HepG2 (cell line): ENCODE measurements around the gene RBM44. TPM values are rescaled to one million over a fixed set of nuclear protein-coding genes. Genes with fewer than 3 reads are reported as not detected.

Experiments
- ATAC-seq: fragments of 200-7000 bp; cut with Tn5 transposase; 3 replicates; pipeline ENCODE4 v1.9.1; 2020; ENCODE audit warnings: mild to moderate bottlenecking, moderate library complexity
- BruUV-seq: library from RNA; stranded (reverse); fragments of 400-500 nt; replicated peaks from 2 replicates; lab custom pipeline; 2021; lab: Mats Ljungman, UMichigan
- CTCF ChIA-PET: fragments of 300-600 bp; formaldehyde crosslinking; extraction: SDS; loops from one replicate; lab custom pipeline; 2021; ENCODE audit warnings: low total read pairs, inconsistent platforms, low intra/inter-chr PET ratio; lab: Yijun Ruan, JAX
- POLR2A ChIA-PET: fragments of 350-600 bp; sonication (Branson Sonifier 250); formaldehyde crosslinking; loops from one replicate; lab custom pipeline; 2020; ENCODE audit warnings: antibody characterized with exemption, inconsistent platforms; lab: Yijun Ruan, JAX
- DNase-seq: peaks from one replicate; pipeline ENCODE4 v3.0.0-alpha.2; 2015; ENCODE audit warnings: low spot score
- FAIRE-seq: peaks from 3 replicates; lab custom pipeline; 2011; peaks lifted over from hg19 to GRCh38; lab: Jason Lieb, UNC
- H2AFZ ChIP-seq: one replicate; pipeline ENCODE4 v1.6.1; 2011; ENCODE audit warnings: low read length, inconsistent platforms
- H3K27ac ChIP-seq: fragments of 300-600 bp; 3 replicates; pipeline ENCODE4 v1.8.0; 2011; ENCODE audit warnings: mixed run types, mild to moderate bottlenecking, mixed read lengths, low read length, inconsistent platforms; ENCODE audit not compliant: insufficient read depth; ENCODE audit errors: extremely low read length
- H3K27me3 ChIP-seq, 2 experiments: fragments of 200-600 bp in 1 of 2; 2 replicates in 1 of 2; 3 replicates in 1 of 2; pipeline versions ENCODE4 v1.6.0 to v1.8.0; 2011; ENCODE audit warnings: low read length in 2 of 2, mild to moderate bottlenecking in 2 of 2, moderate library complexity in 2 of 2, inconsistent platforms in 1 of 2; ENCODE audit not compliant: insufficient read depth in 2 of 2, control insufficient read depth in 1 of 2
- H3K36me3 ChIP-seq, 2 experiments: fragments of 200-600 bp in 1 of 2; replicated peaks in 1 of 2; 2 replicates in 1 of 2; 3 replicates in 1 of 2; pipeline versions ENCODE4 v1.5.1 to v1.8.0; 2011; ENCODE audit warnings: low read length in 2 of 2, inconsistent platforms in 1 of 2; ENCODE audit not compliant: insufficient read depth in 2 of 2, control insufficient read depth in 1 of 2
- H3K4me1 ChIP-seq: 2 replicates; pipeline ENCODE4 v1.5.1; 2012; ENCODE audit warnings: low read length, inconsistent platforms; ENCODE audit not compliant: insufficient read depth
- H3K4me2 ChIP-seq: 2 replicates; pipeline ENCODE4 v1.6.0; 2011; ENCODE audit warnings: low read depth, low read length, inconsistent platforms
- H3K4me3 ChIP-seq, 3 experiments: fragments of 200-600 bp in 1 of 3; sonication (generic), shearing (Covaris generic) in 1 of 3; replicated peaks in 1 of 3; 2 replicates each; pipeline ENCODE4 v1.5.1; 2011 to 2016; ENCODE audit warnings: low read length in 3 of 3, inconsistent platforms in 2 of 3, low read depth in 2 of 3, mild to moderate bottlenecking in 2 of 3, control low read depth in 1 of 3, mixed read lengths in 1 of 3; ENCODE audit not compliant: insufficient read depth in 1 of 3
- H3K79me2 ChIP-seq: one replicate; pipeline ENCODE4 v1.6.1; 2011; ENCODE audit warnings: low read length, inconsistent platforms; ENCODE audit not compliant: insufficient read depth
- H3K9ac ChIP-seq: 2 replicates; pipeline ENCODE4 v1.6.0; 2011; ENCODE audit warnings: mild to moderate bottlenecking, low read depth, low read length, inconsistent platforms; ENCODE audit not compliant: insufficient read depth
- H3K9me3 ChIP-seq: 2 replicates; pipeline ENCODE4 v1.5.1; 2012; ENCODE audit warnings: mild to moderate bottlenecking, low read length
- H4K20me1 ChIP-seq: 2 replicates; pipeline ENCODE4 v1.6.0; 2011; ENCODE audit warnings: inconsistent platforms, mild to moderate bottlenecking, low read length, moderate library complexity; ENCODE audit not compliant: insufficient read depth
- ELF4 ChIP-seq: sonication (generic); formaldehyde crosslinking; IDR thresholded peaks from 2 replicates; pipeline ENCODE4 v1.5.0; 2020; ENCODE audit warnings: missing genetic modification reagents, mild to moderate bottlenecking, moderate library complexity, borderline replicate concordance
- MAFF ChIP-seq: IDR thresholded peaks from 2 replicates; pipeline ENCODE4 v1.6.1; 2011; ENCODE audit warnings: low read depth, low read length, improper control_type of control experiment
- MAFK ChIP-seq, 2 experiments: IDR thresholded peaks in 1 of 2; conservative IDR thresholded peaks in 1 of 2; 2 replicates each; pipeline ENCODE4 v1.6.1; 2011; ENCODE audit warnings: improper control_type of control experiment in 2 of 2, low read length in 2 of 2
- MTA1 ChIP-seq: sonication (generic); formaldehyde crosslinking; IDR thresholded peaks from 2 replicates; pipeline ENCODE4 v1.4.0; 2020; ENCODE audit warnings: missing genetic modification reagents, mild to moderate bottlenecking, borderline replicate concordance
- POGZ ChIP-seq: sonication (generic); formaldehyde crosslinking; IDR thresholded peaks from 2 replicates; pipeline ENCODE4 v1.4.0; 2020; ENCODE audit warnings: mild to moderate bottlenecking, missing genetic modification reagents
- TCF12 ChIP-seq, 2 experiments: fragments of 450-650 bp in 1 of 2; sonication (generic) in 1 of 2; formaldehyde crosslinking in 1 of 2; IDR thresholded peaks; 2 replicates each; pipeline versions ENCODE4 v1.6.1 to v1.8.0; 2017 to 2022; ENCODE audit warnings: antibody characterized with exemption in 1 of 2, mild to moderate bottlenecking in 1 of 2, missing genetic modification reagents in 1 of 2, moderate library complexity in 1 of 2
- ZBTB42 ChIP-seq: sonication (generic); formaldehyde crosslinking; IDR thresholded peaks from 2 replicates; pipeline ENCODE4 v1.5.0; 2020; ENCODE audit warnings: mild to moderate bottlenecking, missing genetic modification reagents
- ZMYM2 ChIP-seq: sonication (generic); formaldehyde crosslinking; IDR thresholded peaks from 2 replicates; pipeline ENCODE4 v1.8.0; 2022; ENCODE audit warnings: mild to moderate bottlenecking, missing genetic modification reagents
- ZNF12 ChIP-seq: sonication (generic); formaldehyde crosslinking; IDR thresholded peaks from 2 replicates; pipeline ENCODE4 v1.5.0; 2020; ENCODE audit warnings: missing genetic modification reagents
- ZNF260 ChIP-seq: sonication (generic); formaldehyde crosslinking; IDR thresholded peaks from 2 replicates; pipeline ENCODE4 v1.4.0; 2020; ENCODE audit warnings: missing genetic modification reagents, low read depth, mild to moderate bottlenecking, borderline replicate concordance
- WGBS: methylation state at CpG from one replicate; pipeline ENCODE4 v1.1.6; 2017; ENCODE audit warnings: low lambda C conversion rate; 5-methylcytosine and 5-hydroxymethylcytosine counted together
- in situ Hi-C: cut with HindIII; loops from 2 replicates; pipeline ENCODE4 v1.10.0; 2017; ENCODE audit warnings: low pct_unique_long_range_greater_than_20kb; ENCODE audit not compliant: extremely low pct_ligation_motif_present
- intact Hi-C: fragments of 100-400 bp; cut with micrococcal nuclease; formaldehyde crosslinking; loops from one replicate; pipeline ENCODE4 v1.10.0; 2022; ENCODE audit not compliant: unreplicated experiment
- polyA plus RNA-seq, 8 experiments: library from polyadenylated mRNA; depleted of rRNA in 3 of 8; stranded (reverse) in 7 of 8; unstranded in 1 of 8; fragments of >200 nt; fragmentation: Illumina TruSeq in 4 of 8; extraction: Trizol in 4 of 8; gene quantifications; 2 replicates each; pipeline versions ENCODE4 v1.2.1 to v1.2.3, GENCODE V29; 2011 to 2016; ENCODE audit warnings: low read depth in 4 of 8, missing spikeins in 1 of 8, mixed read lengths in 1 of 8; ENCODE audit not compliant: insufficient read depth in 1 of 8
- total RNA-seq, 5 experiments: library from RNA; depleted of rRNA; stranded (reverse); fragments of >200 nt; fragmentation: Illumina TruSeq; extraction: Trizol; gene quantifications; 2 replicates each; pipeline ENCODE4 v1.2.3, GENCODE V29; 2016; ENCODE audit warnings: low read depth in 1 of 5
- TF ChIP-seq, protein P1 (sequence below), 2 experiments: fragments of 450-650 bp in 1 of 2; sonication (generic) in 1 of 2; formaldehyde crosslinking; IDR thresholded peaks; 2 replicates each; pipeline versions ENCODE4 v1.5.0 to v1.8.0; 2020 to 2022; ENCODE audit warnings: mild to moderate bottlenecking in 1 of 2, missing genetic modification reagents in 1 of 2
- TF ChIP-seq, protein P2 (sequence below): sonication (generic); formaldehyde crosslinking; IDR thresholded peaks from 2 replicates; pipeline ENCODE4 v1.4.0; 2020; ENCODE audit warnings: missing genetic modification reagents, borderline replicate concordance

The RBM44 gene
- total and polyA plus RNA-seq, 2 of the 13 experiments (the other 11 are each of a cell fraction or from before 2014, with no cell fraction given) = 0.13 to 0.50 TPM

DNA sequence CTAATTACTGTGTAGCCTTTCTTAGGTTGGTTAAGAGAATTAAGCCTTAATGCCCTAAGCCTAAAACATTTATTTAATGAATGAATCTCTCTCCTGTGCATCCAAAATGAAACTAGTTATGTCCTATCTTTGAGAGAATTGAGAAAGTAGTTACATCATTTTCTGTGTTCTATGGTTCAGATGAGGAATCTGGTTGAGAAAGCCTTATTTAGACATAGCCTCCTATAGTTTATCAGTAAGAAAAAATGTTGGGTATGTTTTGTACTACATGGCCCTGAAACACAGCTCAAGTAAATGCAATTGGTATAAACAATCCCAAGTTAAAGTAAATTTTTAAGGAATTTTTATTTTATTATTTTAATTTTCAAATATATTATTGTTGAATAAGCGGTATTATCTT lies 35.0 kb downstream of the RBM44 start:
- H4K20me1 ChIP-seq = no peaks in the 10 kb centered on the region
- no peak overlapping the region for H3K4me3 ChIP-seq
- no peak overlapping the region for H2AFZ ChIP-seq
- ChIA-PET CTCF (no interaction called here), POLR2A (no interaction called here)
- FAIRE-seq (no peak), ATAC-seq (no peak), DNase-seq (no peak)
- TF ChIP-seq ZNF260 (CRISPR knock-in tag) (no peak), TCF12 (IDR thresholded peaks at IDR 0.05) (no peak), TCF12 (CRISPR knock-in tag; IDR thresholded peaks at IDR 0.05) (no peak), POGZ (CRISPR knock-in tag) (no peak), ZNF12 (CRISPR knock-in tag) (no peak)
- TF ChIP-seq, protein P1, sequence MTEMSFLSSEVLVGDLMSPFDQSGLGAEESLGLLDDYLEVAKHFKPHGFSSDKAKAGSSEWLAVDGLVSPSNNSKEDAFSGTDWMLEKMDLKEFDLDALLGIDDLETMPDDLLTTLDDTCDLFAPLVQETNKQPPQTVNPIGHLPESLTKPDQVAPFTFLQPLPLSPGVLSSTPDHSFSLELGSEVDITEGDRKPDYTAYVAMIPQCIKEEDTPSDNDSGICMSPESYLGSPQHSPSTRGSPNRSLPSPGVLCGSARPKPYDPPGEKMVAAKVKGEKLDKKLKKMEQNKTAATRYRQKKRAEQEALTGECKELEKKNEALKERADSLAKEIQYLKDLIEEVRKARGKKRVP (CRISPR knock-in tag; IDR thresholded peaks at IDR 0.05) = no peak
- no peaks in the 10 kb centered on the region for H3K9me3 ChIP-seq
- in situ Hi-C loops (no loop called here), intact Hi-C loops (no loop called here)
- H3K36me3 ChIP-seq = no peaks in the 10 kb centered on the region
- peaks cover 18% of the 10 kb centered on the region for H3K4me1 ChIP-seq
- H3K27ac ChIP-seq = no peak overlapping the region
- H3K4me2 ChIP-seq = no peak overlapping the region
- 4% methylated on average over 1 of the region's 1 CpG for WGBS
- peaks cover 0 to 4% of the 10 kb centered on the region in 2 experiments; a peak in 2 of 5 replicates for H3K27me3 ChIP-seq
- H3K9ac ChIP-seq = no peak overlapping the region
- no peaks in the 10 kb centered on the region for H3K79me2 ChIP-seq
- BruUV-seq = no TSS peak

DNA sequence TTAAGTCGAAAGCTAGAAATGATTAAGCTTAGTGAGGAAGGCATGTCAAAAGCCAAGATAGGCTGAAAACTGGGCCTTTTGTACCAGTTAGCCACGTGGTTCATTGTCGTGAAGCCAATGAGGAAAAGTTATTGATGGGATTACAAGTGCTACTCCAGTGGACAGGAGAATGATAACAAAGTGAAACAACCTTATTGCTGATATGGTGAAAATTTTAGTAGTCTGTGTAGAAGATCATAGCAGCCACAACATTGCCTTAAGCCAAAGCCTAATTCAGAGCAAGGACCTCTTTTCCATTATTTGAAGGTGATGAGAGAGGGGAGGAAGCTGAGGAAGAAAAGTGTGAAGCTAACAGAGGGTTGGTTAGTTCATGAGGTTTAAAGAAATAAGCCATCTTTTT lies 36.8 kb downstream of the RBM44 start:
- no peak for TF ChIP-seq MTA1 (CRISPR knock-in tag)
- TF ChIP-seq MAFK (conservative IDR thresholded peaks at IDR 0.05 in 1 of 2, IDR thresholded peaks at IDR 0.05 in 1 of 2; ENCODE audit: low read length in 2 of 2) = peak; percentile 54 to 65; a peak in 3 of 4 replicates
- no peak for TF ChIP-seq ZBTB42 (CRISPR knock-in tag)
- TF ChIP-seq, protein P2, sequence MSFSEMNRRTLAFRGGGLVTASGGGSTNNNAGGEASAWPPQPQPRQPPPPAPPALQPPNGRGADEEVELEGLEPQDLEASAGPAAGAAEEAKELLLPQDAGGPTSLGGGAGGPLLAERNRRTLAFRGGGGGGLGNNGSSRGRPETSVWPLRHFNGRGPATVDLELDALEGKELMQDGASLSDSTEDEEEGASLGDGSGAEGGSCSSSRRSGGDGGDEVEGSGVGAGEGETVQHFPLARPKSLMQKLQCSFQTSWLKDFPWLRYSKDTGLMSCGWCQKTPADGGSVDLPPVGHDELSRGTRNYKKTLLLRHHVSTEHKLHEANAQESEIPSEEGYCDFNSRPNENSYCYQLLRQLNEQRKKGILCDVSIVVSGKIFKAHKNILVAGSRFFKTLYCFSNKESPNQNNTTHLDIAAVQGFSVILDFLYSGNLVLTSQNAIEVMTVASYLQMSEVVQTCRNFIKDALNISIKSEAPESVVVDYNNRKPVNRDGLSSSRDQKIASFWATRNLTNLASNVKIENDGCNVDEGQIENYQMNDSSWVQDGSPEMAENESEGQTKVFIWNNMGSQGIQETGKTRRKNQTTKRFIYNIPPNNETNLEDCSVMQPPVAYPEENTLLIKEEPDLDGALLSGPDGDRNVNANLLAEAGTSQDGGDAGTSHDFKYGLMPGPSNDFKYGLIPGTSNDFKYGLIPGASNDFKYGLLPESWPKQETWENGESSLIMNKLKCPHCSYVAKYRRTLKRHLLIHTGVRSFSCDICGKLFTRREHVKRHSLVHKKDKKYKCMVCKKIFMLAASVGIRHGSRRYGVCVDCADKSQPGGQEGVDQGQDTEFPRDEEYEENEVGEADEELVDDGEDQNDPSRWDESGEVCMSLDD (CRISPR knock-in tag) = no peak
- TF ChIP-seq MAFF = peak; percentile 50; the same call in 1 of the 2 replicates
- no peak for TF ChIP-seq ELF4 (CRISPR knock-in tag)
- TF ChIP-seq ZMYM2 (CRISPR knock-in tag) = no peak
- TF ChIP-seq, all 625 proteins: peak for 2
- Histone ChIP-seq H3K4me1 (peaks cover 17% of the 10 kb centered on the region), H4K20me1 (no peaks in the 10 kb centered on the region), H3K27me3 (peaks cover 0 to 4% of the 10 kb centered on the region in 2 experiments; a peak in 2 of 5 replicates), H3K27ac (no peak overlapping the region), H3K9ac (no peak overlapping the region), H3K79me2 (no peaks in the 10 kb centered on the region), H3K36me3 (no peaks in the 10 kb centered on the region), H3K9me3 (no peaks in the 10 kb centered on the region), H3K4me3 (no peak overlapping the region), H3K4me2 (no peak overlapping the region), H2AFZ (no peak overlapping the region)
- POLR2A ChIA-PET = no interaction called here
- DNase-seq (no peak), FAIRE-seq (no peak), ATAC-seq (no peak)
- no TSS peak for BruUV-seq
- CTCF ChIA-PET = no interaction called here
- intact Hi-C loops (no loop called here), in situ Hi-C loops (no loop called here)
- 3% methylated on average over 3 of the region's 3 CpGs for WGBS
